Fibroblast of lung (primary cell): Measurements from ENCODE around the gene SNAP91. TPM values are rescaled to one million over a fixed set of nuclear protein-coding genes. Genes with fewer than 3 reads are reported as not detected.

Experiments used
- DNase-seq, 2 donors: peaks; one replicate each; pipeline versions ENCODE4 v3.0.0 to v3.0.0-alpha.2; 2010; ENCODE audit warnings: low read depth in 2 of 2
- H2AFZ ChIP-seq: 2 replicates; pipeline ENCODE4 v1.5.1; 2012; ENCODE audit warnings: low read length, control low read depth, inconsistent platforms
- H3K27ac ChIP-seq: 2 replicates; pipeline ENCODE4 v1.5.1; 2011; ENCODE audit warnings: low read length, control low read depth; ENCODE audit not compliant: insufficient read depth
- H3K27me3 ChIP-seq: 2 replicates; pipeline ENCODE4 v1.5.1; 2011; ENCODE audit warnings: mild to moderate bottlenecking, low read length; ENCODE audit not compliant: control insufficient read depth, insufficient read depth
- H3K36me3 ChIP-seq: 2 replicates; pipeline ENCODE4 v1.5.1; 2011; ENCODE audit warnings: low read length; ENCODE audit not compliant: control insufficient read depth, insufficient read depth
- H3K4me1 ChIP-seq: 2 replicates; pipeline ENCODE4 v1.5.1; 2011; ENCODE audit warnings: low read length; ENCODE audit not compliant: control insufficient read depth, insufficient read depth; ENCODE audit errors: extremely low read depth
- H3K4me2 ChIP-seq: 2 replicates; pipeline ENCODE4 v1.5.1; 2011; ENCODE audit warnings: low read length, control low read depth; ENCODE audit not compliant: insufficient read depth; ENCODE audit errors: extremely low read depth
- H3K4me3 ChIP-seq, 4 experiments: fragments of 200-600 bp in 1 of 4; sonication (generic) in 1 of 4; replicated peaks in 1 of 4; 2 replicates each; pipeline ENCODE4 v1.5.1; 2011 to 2016; ENCODE audit warnings: low read length in 4 of 4, low read depth in 3 of 4, mild to moderate bottlenecking in 3 of 4, control low read depth in 2 of 4, inconsistent platforms in 1 of 4, mixed read lengths in 1 of 4; ENCODE audit not compliant: insufficient read depth in 1 of 4; ENCODE audit errors: control extremely low read depth in 1 of 4
- H3K79me2 ChIP-seq: 2 replicates; pipeline ENCODE4 v1.5.1; 2012; ENCODE audit warnings: mild to moderate bottlenecking, low read length, inconsistent platforms; ENCODE audit not compliant: control insufficient read depth, insufficient read depth
- H3K9ac ChIP-seq: 2 replicates; pipeline ENCODE4 v1.5.1; 2011; ENCODE audit warnings: mild to moderate bottlenecking, low read length, control low read depth; ENCODE audit not compliant: insufficient read depth
- H3K9me3 ChIP-seq: 2 replicates; pipeline ENCODE4 v1.5.1; 2012; ENCODE audit warnings: low read depth, low read length; ENCODE audit not compliant: control insufficient read depth, insufficient read depth
- H4K20me1 ChIP-seq: 2 replicates; pipeline ENCODE4 v1.5.1; 2011; ENCODE audit warnings: low read length; ENCODE audit not compliant: control insufficient read depth, insufficient read depth; ENCODE audit errors: extremely low read depth
- EZH2 ChIP-seq: IDR thresholded peaks from 2 replicates; pipeline ENCODE4 v1.5.1; 2012; ENCODE audit warnings: low read length, control low read depth, mild to moderate bottlenecking; ENCODE audit errors: missing control alignments
- polyA minus RNA-seq: library from RNA; depleted of rRNA, polyadenylated mRNA; stranded (reverse); fragments of >200 nt; gene quantifications from 2 replicates; pipeline ENCODE4 v1.2.3, GENCODE V29; 2011; ENCODE audit warnings: low replicate concordance
- polyA plus RNA-seq, 2 donors: library from polyadenylated mRNA; depleted of rRNA in 1 of 2; stranded (reverse) in 1 of 2; unstranded in 1 of 2; fragments of >200 nt; gene quantifications; 2 replicates each; pipeline ENCODE4 v1.2.1, GENCODE V29; 2011 to 2012; ENCODE audit warnings: missing spikeins in 1 of 2
- total RNA-seq: library from RNA; depleted of rRNA; stranded (reverse); fragments of >200 nt; gene quantifications from 2 replicates; pipeline ENCODE4 v1.2.1, GENCODE V29; 2014
- TF ChIP-seq, protein P1 (sequence below), 2 donors: IDR thresholded peaks in 1 of 2; conservative IDR thresholded peaks in 1 of 2; 1 replicate in 1 of 2; 2 replicates in 1 of 2; pipeline ENCODE4 v1.5.1; 2011 to 2012; ENCODE audit warnings: low read length in 2 of 2, control low read depth in 1 of 2, inconsistent platforms in 1 of 2, low read depth in 1 of 2, mild to moderate bottlenecking in 1 of 2

SNAP91 gene, protein sequence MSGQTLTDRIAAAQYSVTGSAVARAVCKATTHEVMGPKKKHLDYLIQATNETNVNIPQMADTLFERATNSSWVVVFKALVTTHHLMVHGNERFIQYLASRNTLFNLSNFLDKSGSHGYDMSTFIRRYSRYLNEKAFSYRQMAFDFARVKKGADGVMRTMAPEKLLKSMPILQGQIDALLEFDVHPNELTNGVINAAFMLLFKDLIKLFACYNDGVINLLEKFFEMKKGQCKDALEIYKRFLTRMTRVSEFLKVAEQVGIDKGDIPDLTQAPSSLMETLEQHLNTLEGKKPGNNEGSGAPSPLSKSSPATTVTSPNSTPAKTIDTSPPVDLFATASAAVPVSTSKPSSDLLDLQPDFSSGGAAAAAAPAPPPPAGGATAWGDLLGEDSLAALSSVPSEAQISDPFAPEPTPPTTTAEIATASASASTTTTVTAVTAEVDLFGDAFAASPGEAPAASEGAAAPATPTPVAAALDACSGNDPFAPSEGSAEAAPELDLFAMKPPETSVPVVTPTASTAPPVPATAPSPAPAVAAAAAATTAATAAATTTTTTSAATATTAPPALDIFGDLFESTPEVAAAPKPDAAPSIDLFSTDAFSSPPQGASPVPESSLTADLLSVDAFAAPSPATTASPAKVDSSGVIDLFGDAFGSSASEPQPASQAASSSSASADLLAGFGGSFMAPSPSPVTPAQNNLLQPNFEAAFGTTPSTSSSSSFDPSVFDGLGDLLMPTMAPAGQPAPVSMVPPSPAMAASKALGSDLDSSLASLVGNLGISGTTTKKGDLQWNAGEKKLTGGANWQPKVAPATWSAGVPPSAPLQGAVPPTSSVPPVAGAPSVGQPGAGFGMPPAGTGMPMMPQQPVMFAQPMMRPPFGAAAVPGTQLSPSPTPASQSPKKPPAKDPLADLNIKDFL
- total RNA-seq (under 0.01 and 0.17 TPM in 2 replicates), polyA plus RNA-seq (0.02 TPM in 2 replicates), polyA minus RNA-seq (not detected in 2 replicates)
- not detected in 2 replicates for polyA plus RNA-seq (2012)

DNA sequence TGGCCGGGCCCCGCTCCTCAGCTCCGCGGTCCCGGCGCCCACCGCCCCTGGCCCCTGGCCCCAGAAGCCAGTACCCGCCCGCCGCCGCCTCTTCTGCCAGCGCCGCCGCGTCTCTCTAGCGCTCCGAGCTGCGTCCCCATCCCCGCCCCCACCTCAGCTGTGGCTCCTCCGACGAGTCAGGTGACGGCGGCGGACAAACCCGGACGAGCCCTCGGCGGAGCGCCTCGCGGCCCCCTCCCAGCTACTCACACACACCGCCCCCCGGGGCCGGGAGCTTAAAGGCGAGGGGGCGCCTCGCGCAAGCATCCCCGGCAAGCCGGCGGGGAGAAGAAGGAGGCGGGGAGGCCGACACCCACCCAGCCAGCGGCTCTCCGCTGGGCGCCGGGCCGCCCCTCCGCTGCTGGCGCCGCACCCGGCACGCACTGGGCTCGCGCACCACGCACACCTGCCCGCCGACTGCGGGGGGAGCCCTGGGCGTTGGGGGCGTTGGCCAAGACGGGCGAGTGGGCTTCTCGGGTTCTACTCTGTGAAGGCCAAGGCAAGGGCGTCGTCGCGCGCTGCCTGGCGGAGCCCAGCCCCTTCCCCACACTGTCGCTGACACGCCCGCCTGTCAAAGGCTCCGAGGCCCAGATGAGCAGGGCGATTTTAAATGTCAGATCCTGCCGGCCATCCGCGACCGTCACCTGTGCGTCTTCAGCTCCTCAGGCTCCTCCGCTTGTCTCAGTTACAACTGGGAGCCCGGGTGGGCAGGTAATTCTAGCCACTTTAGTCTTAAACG lies at the start of gene SNAP91:
TSS of gene SNAP91 (minus strand) at position 132 of the 778 bp plus-strand sequence. CDS start 1,174 bp downstream, outside the sequence.
- Histone ChIP-seq H3K4me1 (no peaks in the 10 kb centered on the region), H3K9me3 (no peaks in the 10 kb centered on the region), H3K27ac (no peak within 1 kb of the TSS), H2AFZ (no peak within 1 kb of the TSS), H3K9ac (no peak within 1 kb of the TSS), H3K27me3 (peaks cover 19% of the 10 kb centered on the region), H4K20me1 (no peaks in the 10 kb centered on the region), H3K79me2 (no peaks in the 10 kb centered on the region), H3K4me3 (peak within 1 kb of the TSS in 2 of 4 experiments; percentile 43 to 44), H3K4me2 (peak within 1 kb of the TSS; percentile 59), H3K36me3 (no peaks in the 10 kb centered on the region)
- TF ChIP-seq EZH2: no peak
- TF ChIP-seq, protein P1, sequence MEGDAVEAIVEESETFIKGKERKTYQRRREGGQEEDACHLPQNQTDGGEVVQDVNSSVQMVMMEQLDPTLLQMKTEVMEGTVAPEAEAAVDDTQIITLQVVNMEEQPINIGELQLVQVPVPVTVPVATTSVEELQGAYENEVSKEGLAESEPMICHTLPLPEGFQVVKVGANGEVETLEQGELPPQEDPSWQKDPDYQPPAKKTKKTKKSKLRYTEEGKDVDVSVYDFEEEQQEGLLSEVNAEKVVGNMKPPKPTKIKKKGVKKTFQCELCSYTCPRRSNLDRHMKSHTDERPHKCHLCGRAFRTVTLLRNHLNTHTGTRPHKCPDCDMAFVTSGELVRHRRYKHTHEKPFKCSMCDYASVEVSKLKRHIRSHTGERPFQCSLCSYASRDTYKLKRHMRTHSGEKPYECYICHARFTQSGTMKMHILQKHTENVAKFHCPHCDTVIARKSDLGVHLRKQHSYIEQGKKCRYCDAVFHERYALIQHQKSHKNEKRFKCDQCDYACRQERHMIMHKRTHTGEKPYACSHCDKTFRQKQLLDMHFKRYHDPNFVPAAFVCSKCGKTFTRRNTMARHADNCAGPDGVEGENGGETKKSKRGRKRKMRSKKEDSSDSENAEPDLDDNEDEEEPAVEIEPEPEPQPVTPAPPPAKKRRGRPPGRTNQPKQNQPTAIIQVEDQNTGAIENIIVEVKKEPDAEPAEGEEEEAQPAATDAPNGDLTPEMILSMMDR (conservative IDR thresholded peaks at IDR 0.05 in 1 of 2, IDR thresholded peaks at IDR 0.05 in 1 of 2; ENCODE audit: low read depth in 1 of 2, low read length in 2 of 2): no peak
- DNase-seq: peak in 1 of 2 donors; percentile 9

GRCh38 chr6:83758533-83758932 lies 49.6 kb upstream of the SNAP91 start:
- no peaks in the 10 kb centered on the region for H3K27me3 ChIP-seq
- H3K9ac ChIP-seq: no peak overlapping the region
- H3K4me2 ChIP-seq: no peak overlapping the region
- no peak overlapping the region for H2AFZ ChIP-seq
- no peaks in the 10 kb centered on the region for H3K36me3 ChIP-seq
- no peak overlapping the region for H3K4me3 ChIP-seq
- TF ChIP-seq EZH2: no peak
- TF ChIP-seq, protein P1 (conservative IDR thresholded peaks at IDR 0.05 in 1 of 2, IDR thresholded peaks at IDR 0.05 in 1 of 2; ENCODE audit: low read depth in 1 of 2, low read length in 2 of 2): no peak
- H3K4me1 ChIP-seq: no peaks in the 10 kb centered on the region
- no peak for DNase-seq
- no peaks in the 10 kb centered on the region for H3K79me2 ChIP-seq
- H3K9me3 ChIP-seq: no peaks in the 10 kb centered on the region
- H4K20me1 ChIP-seq: no peaks in the 10 kb centered on the region
- H3K27ac ChIP-seq: no peak overlapping the region
